Measurements from ENCODE around the gene TSC22D4. TPM values are rescaled to one million over a fixed set of nuclear protein-coding genes. Genes with fewer than 3 reads are reported as not detected.
A peak's percentile ranks its signal among the peaks of the same experiment; 100 is the strongest.

TSC22D4 gene
- total RNA-seq, 2 experiments from 2014 or later: 92.6 to 94.2 TPM

GRCh38 chr7:100419660-100420226, 59.3 kb downstream of the TSC22D4 start:
- ChIA-PET CTCF (interaction anchor here (0.9 to 6.2 kb wide), 2 partner anchors 12 to 18 kb away, joined by 4 to 34 read pairs; no protein-coding TSS in a partner anchor), POLR2A (interaction anchor here (0.9 kb wide), 1 partner anchor 73 kb away, joined by 3 read pairs; no protein-coding TSS in a partner anchor)
- Mint-ChIP-seq H3K27me3 (no peaks in the 10 kb centered on the region), H3K9me3 (no peaks in the 10 kb centered on the region), H3K4me3 (no peak overlapping the region), H3K27ac (peak overlapping the region; percentile 19), H3K4me1 (ENCODE audit: low read depth) (peaks cover 4% of the 10 kb centered on the region), H3K36me3 (ENCODE audit: low read depth) (no peaks in the 10 kb centered on the region)
- no peak for ATAC-seq
- DNase-seq: no peak
- intact Hi-C loops (cut with micrococcal nuclease): no loop called here
- no peak for TF ChIP-seq CTCF (IDR thresholded peaks at IDR 0.05)

GRCh38 chr7:100418930-100419659, 59.9 kb downstream of the TSC22D4 start:
- Mint-ChIP-seq H3K27ac (no peak overlapping the region), H3K4me3 (no peak overlapping the region), H3K27me3 (no peaks in the 10 kb centered on the region), H3K4me1 (ENCODE audit: low read depth) (peaks cover 4% of the 10 kb centered on the region), H3K9me3 (no peaks in the 10 kb centered on the region), H3K36me3 (ENCODE audit: low read depth) (no peaks in the 10 kb centered on the region)
- ATAC-seq (no peak), DNase-seq (no peak)
- CTCF ChIA-PET: interaction anchor here (6.2 kb wide), 1 partner anchor 12 kb away, joined by 34 read pairs; no protein-coding TSS in a partner anchor
- POLR2A ChIA-PET: no interaction called here
- intact Hi-C loops (cut with micrococcal nuclease): no loop called here
- TF ChIP-seq CTCF (IDR thresholded peaks at IDR 0.05): no peak

Other genes with a start within 250 kb of the TSC22D4 start
- gene SPDYE3, start 171.5 kb downstream of the TSC22D4 start, total RNA-seq: not detected
- gene PILRB, start 121.1 kb downstream of the TSC22D4 start, total RNA-seq: 10 to 100 TPM; 43.7 to 46.8 TPM
- gene PILRA, start 105.7 kb downstream of the TSC22D4 start, total RNA-seq: 1 to 10 TPM; 5.8 to 6.6 TPM
- 1 to 10 TPM; 2.5 to 3.6 TPM for gene ZCWPW1, start 50.5 kb downstream of the TSC22D4 start, total RNA-seq
- 10 to 100 TPM; 38.3 to 38.8 TPM for gene MEPCE, start 49.4 kb downstream of the TSC22D4 start, total RNA-seq
- gene PPP1R35, start 42.7 kb downstream of the TSC22D4 start, total RNA-seq: 10 to 100 TPM; 63.4 to 67.8 TPM
- gene SPACDR, start 15.0 kb downstream of the TSC22D4 start, total RNA-seq: 1 to 10 TPM; 3.7 to 4.6 TPM
- under 1 TPM; 0.32 to 0.38 TPM for gene NYAP1, start 4.7 kb upstream of the TSC22D4 start, total RNA-seq
- 10 to 100 TPM; 45.6 to 45.8 TPM for gene AGFG2, start 60.0 kb upstream of the TSC22D4 start, total RNA-seq
- gene SAP25, start 94.7 kb upstream of the TSC22D4 start, total RNA-seq: 10 to 100 TPM in 1 of 2 experiments, 1 to 10 TPM in 1; 9.9 to 12.8 TPM
- 10 to 100 TPM; 77.7 to 78.7 TPM for gene LRCH4, start 106.9 kb upstream of the TSC22D4 start, total RNA-seq
- gene FBXO24, start 107.1 kb upstream of the TSC22D4 start, total RNA-seq: 1 to 10 TPM; 1.4 to 1.5 TPM
- gene PCOLCE, start 123.1 kb upstream of the TSC22D4 start, total RNA-seq: 1 to 10 TPM; 3.9 to 4.6 TPM
- gene MOSPD3, start 133.3 kb upstream of the TSC22D4 start, total RNA-seq: 10 to 100 TPM in 1 of 2 experiments, 1 to 10 TPM in 1; 9.6 to 10.5 TPM
- gene TFR2, start 162.3 kb upstream of the TSC22D4 start, total RNA-seq: 10 to 100 TPM; 11.3 to 11.9 TPM
- not detected for gene ACTL6B, start 177.2 kb upstream of the TSC22D4 start, total RNA-seq
- gene GNB2, start 194.5 kb upstream of the TSC22D4 start, total RNA-seq: 100 to 1,000 TPM; 192 TPM
- 10 to 100 TPM; 36.9 to 41.5 TPM for gene GIGYF1, start 215.0 kb upstream of the TSC22D4 start, total RNA-seq
- gene POP7, start 226.9 kb upstream of the TSC22D4 start, total RNA-seq: 10 to 100 TPM; 47.4 to 48.1 TPM
- not detected for gene EPO, start 241.3 kb upstream of the TSC22D4 start, total RNA-seq

All from activated CD8-positive, alpha-beta T cell treated with anti-CD3 and anti-CD28 coated beads for 36 hours (primary cell).